Measurements from ENCODE around the gene DPAGT1.
"Not testable (repeated sequence)": the region's sequence is repeated elsewhere in the genome, so short reads cannot be mapped to it uniquely, and the experiment has no call there.

DNA sequence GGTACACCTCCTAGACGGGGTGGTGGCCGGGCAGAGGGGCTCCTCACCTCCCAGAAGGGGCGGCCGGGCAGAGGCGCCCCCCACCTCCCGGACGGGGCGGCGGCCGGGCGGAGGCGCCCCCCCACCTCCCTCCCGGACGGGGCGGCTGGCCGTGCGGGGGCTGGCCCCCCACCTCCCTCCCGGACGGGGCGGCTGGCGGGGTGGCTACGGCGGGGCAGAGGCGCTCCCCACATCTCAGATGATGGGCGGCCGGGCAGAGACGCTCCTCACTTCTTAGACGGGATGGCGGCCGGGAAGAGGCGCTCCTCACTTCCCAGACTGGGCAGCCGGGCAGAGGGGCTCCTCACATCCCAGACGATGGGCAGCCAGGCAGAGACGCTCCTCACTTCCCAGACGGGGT is 42.5 kb downstream of the DPAGT1 start:
- TF ChIP-seq, protein P1, sequence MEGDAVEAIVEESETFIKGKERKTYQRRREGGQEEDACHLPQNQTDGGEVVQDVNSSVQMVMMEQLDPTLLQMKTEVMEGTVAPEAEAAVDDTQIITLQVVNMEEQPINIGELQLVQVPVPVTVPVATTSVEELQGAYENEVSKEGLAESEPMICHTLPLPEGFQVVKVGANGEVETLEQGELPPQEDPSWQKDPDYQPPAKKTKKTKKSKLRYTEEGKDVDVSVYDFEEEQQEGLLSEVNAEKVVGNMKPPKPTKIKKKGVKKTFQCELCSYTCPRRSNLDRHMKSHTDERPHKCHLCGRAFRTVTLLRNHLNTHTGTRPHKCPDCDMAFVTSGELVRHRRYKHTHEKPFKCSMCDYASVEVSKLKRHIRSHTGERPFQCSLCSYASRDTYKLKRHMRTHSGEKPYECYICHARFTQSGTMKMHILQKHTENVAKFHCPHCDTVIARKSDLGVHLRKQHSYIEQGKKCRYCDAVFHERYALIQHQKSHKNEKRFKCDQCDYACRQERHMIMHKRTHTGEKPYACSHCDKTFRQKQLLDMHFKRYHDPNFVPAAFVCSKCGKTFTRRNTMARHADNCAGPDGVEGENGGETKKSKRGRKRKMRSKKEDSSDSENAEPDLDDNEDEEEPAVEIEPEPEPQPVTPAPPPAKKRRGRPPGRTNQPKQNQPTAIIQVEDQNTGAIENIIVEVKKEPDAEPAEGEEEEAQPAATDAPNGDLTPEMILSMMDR (IDR thresholded peaks at IDR 0.05), result not testable (repeated sequence)
- not testable (repeated sequence) for TF ChIP-seq POLR2A (IDR thresholded peaks at IDR 0.05)

Measured in adrenal gland (tissue), 5 donors.